ENCODE measurements around the gene SS18L1.

Gene SS18L1

DNA sequence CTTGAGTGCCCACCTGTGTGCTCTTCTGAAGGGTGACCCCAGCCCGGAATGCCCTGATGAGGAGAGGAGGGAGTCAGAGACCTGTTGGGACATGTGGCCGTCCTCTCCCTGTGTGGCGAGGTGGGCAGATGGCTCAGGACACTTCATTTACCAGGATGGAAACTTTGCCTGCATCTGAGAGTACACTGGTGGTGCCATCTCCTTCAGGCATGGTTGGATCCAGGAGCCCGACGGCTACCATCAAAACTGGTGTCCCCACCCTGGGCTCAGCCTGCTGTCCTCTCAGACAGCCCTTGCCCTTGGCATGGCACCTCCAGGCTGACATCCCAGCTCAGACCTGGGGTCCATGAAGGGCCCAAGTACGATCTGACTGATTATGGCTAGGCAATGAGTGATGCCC lies 87.7 kb downstream of the SS18L1 start:
- no peak for DNase-seq (ENCODE audit: low read depth, low spot score)
- H3K4me3 ChIP-seq (ENCODE audit: low read depth, low read length) = no peak overlapping the region
- POLR2A ChIA-PET = no interaction called here
- TF ChIP-seq, protein P1, sequence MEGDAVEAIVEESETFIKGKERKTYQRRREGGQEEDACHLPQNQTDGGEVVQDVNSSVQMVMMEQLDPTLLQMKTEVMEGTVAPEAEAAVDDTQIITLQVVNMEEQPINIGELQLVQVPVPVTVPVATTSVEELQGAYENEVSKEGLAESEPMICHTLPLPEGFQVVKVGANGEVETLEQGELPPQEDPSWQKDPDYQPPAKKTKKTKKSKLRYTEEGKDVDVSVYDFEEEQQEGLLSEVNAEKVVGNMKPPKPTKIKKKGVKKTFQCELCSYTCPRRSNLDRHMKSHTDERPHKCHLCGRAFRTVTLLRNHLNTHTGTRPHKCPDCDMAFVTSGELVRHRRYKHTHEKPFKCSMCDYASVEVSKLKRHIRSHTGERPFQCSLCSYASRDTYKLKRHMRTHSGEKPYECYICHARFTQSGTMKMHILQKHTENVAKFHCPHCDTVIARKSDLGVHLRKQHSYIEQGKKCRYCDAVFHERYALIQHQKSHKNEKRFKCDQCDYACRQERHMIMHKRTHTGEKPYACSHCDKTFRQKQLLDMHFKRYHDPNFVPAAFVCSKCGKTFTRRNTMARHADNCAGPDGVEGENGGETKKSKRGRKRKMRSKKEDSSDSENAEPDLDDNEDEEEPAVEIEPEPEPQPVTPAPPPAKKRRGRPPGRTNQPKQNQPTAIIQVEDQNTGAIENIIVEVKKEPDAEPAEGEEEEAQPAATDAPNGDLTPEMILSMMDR (IDR thresholded peaks at IDR 0.05; ENCODE audit: insufficient read depth, low read length, missing control alignments) = no peak
- CTCF ChIA-PET = no interaction called here

Data from AG04449 (cell line).